SK-N-MC (cell line): ENCODE measurements around the gene KCNAB3.

Experiments used
- EZH2 ChIP-seq: fragments of 200-600 bp; sonication (generic); IDR thresholded peaks from one replicate; pipeline ENCODE4 v1.6.1; 2017; ENCODE audit warnings: antibody characterized with exemption
- FOXP2 ChIP-seq: optimal IDR thresholded peaks from 2 replicates; pipeline ENCODE3; 2011; ENCODE audit warnings: mild to moderate bottlenecking, moderate library complexity; ENCODE audit not compliant: insufficient read depth; ENCODE audit errors: extremely low read length, control extremely low read depth
- POLR2AphosphoS5 ChIP-seq: IDR thresholded peaks from 2 replicates; pipeline ENCODE4 v1.6.1; 2012; ENCODE audit warnings: mild to moderate bottlenecking, low read depth, low read length, borderline replicate concordance

DNA sequence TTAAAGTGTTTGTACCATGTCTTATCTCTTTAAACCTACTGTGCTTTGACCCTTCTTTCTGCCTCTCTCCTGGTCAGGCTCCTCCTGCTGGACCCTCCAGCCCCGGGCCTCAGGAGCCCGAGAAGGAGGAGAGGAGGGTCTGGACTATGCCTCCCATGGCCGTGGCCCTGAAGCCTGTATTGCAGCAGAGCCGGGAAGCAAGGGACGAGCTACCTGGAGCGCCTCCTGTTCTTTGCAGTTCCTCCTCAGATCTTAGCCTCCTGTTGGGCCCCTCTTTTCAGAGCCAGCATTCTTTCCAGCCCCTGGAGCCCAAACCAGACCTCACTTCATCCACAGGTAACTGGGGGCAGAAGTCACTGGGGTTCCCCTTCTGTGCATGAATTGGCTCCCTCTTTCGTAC lies 16.0 kb upstream of the KCNAB3 start:
- no peak for TF ChIP-seq POLR2AphosphoS5
- no peak for TF ChIP-seq EZH2
- TF ChIP-seq FOXP2: no peak
